Effector memory CD8-positive, alpha-beta T cell (primary cell): ENCODE results near the gene COA7.
"Not testable (repeated sequence)": the region's sequence is repeated elsewhere in the genome, so short reads cannot be mapped to it uniquely, and the experiment has no call there.

ENCODE experiments used
- ATAC-seq: fragments of 150-1000 bp; cut with Tn5 transposase; replicated peaks from 2 replicates; pipeline ENCODE4 v1.10.0; 2021; ENCODE audit warnings: mild to moderate bottlenecking, moderate library complexity
- DNase-seq, 3 experiments: peaks; one replicate each; pipeline ENCODE4 v3.0.0; 2021
- H3K27ac Mint-ChIP-seq, 2 donors: one replicate each; pipeline ENCODE4 v1.8.0; 2022; ENCODE audit warnings: mild to moderate bottlenecking in 2 of 2, mixed read lengths in 2 of 2, moderate library complexity in 2 of 2
- H3K27me3 Mint-ChIP-seq, 2 donors: one replicate each; pipeline ENCODE4 v1.8.0; 2022; ENCODE audit warnings: mixed read lengths in 2 of 2
- H3K36me3 Mint-ChIP-seq: one replicate; pipeline ENCODE4 v1.8.0; 2022; ENCODE audit warnings: mild to moderate bottlenecking, moderate library complexity, mixed read lengths; ENCODE audit not compliant: insufficient read depth
- H3K4me1 Mint-ChIP-seq, 2 donors: one replicate each; pipeline ENCODE4 v1.8.0; 2022; ENCODE audit warnings: low read depth in 2 of 2, mixed read lengths in 2 of 2
- H3K4me3 Mint-ChIP-seq, 2 donors: one replicate each; pipeline ENCODE4 v1.8.0; 2022; ENCODE audit warnings: mild to moderate bottlenecking in 2 of 2, mixed read lengths in 2 of 2, moderate library complexity in 2 of 2
- H3K9me3 Mint-ChIP-seq, 2 donors: one replicate each; pipeline ENCODE4 v1.8.0; 2022; ENCODE audit warnings: mixed read lengths in 2 of 2

COA7 gene

DNA sequence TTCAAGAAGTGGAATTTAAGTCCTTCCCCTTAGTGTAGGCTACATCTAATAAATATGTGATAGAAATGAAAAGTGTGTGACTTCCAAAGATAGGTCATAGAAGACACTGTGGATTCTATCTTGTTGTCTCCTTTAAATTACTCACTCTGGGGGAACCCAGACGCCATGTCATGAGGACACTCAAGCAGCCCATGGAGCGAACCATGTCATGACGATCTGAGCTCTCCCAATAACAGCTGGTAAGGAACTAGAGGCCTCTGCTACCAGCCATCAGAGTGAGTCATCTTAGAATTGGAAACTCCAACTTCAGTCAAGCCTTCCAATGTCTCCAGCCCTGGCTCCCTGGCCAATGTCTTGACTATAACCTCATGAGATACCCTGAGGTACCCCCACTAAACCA lies 6.3 kb downstream of the COA7 start:
- Mint-ChIP-seq H3K4me3 (no peak overlapping the region), H3K9me3 (no peaks in the 10 kb centered on the region), H3K27me3 (no peaks in the 10 kb centered on the region), H3K4me1 (peaks cover 0 to 3% of the 10 kb centered on the region in 2 donors), H3K36me3 (peaks cover 24% of the 10 kb centered on the region), H3K27ac (peak overlapping the region; percentile 7 to 79)
- DNase-seq (no peak), ATAC-seq (no peak)

DNA sequence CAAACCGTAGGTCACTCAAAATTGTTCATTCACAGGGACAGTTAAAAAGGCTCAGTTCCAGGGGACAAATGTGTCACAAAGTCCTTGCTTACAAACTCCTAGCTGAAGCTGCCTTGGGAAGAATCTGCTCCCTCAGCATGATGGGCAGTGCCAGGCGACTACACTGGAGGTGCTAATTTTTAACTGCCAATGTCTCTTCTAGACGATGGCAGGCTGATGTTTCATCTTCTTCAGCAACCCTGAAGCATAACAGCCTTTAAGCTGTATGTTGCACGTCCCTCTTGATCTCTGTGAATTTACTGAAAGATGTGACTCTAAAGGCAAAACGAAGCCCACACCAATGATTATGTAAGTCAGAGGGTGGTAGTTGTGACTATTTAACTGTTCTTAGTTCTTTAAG lies 11.3 kb downstream of the COA7 start:
- Mint-ChIP-seq H3K27me3 (no peaks in the 10 kb centered on the region), H3K4me3 (no peak overlapping the region), H3K36me3 (peaks cover 26% of the 10 kb centered on the region), H3K4me1 (peaks cover 6% of the 10 kb centered on the region in 2 donors), H3K27ac (peak overlapping the region in 1 of 2 donors; percentile 81), H3K9me3 (no peaks in the 10 kb centered on the region)
- DNase-seq (no peak), ATAC-seq (no peak)

DNA sequence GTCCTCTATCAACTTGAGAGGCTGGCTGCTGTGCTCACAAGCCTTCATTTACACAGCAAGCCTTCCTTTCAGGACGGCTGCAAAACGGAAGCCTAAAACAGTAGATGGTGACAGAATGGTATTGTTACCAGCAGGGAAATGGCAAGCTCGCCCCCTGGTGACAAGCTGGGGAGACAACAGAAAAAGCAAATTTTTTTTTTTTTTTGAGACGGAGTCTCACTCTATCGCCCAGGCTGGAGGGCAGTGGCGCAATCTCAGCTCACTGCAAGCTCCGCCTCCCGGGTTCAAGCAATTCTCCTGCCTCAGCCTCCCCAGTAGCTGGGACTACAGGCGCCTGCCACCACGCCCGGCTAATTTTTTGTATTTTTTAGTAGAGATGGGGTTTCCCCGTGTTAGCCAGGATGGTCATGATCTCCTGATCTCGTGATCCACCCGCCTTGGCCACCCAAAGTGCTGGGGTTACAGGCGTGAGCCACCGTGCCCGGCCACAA lies 11.8 kb downstream of the COA7 start:
- DNase-seq: peak; percentile 73 to 80 (median 77)
- Mint-ChIP-seq H3K36me3 (peaks cover 21% of the 10 kb centered on the region), H3K27ac (peak overlapping the region; percentile 81 to 90)
- H3K4me3 Mint-ChIP-seq, H3K4me1 Mint-ChIP-seq, H3K9me3 Mint-ChIP-seq, H3K27me3 Mint-ChIP-seq: not testable (repeated sequence)
- peak; percentile 98 for ATAC-seq

DNA sequence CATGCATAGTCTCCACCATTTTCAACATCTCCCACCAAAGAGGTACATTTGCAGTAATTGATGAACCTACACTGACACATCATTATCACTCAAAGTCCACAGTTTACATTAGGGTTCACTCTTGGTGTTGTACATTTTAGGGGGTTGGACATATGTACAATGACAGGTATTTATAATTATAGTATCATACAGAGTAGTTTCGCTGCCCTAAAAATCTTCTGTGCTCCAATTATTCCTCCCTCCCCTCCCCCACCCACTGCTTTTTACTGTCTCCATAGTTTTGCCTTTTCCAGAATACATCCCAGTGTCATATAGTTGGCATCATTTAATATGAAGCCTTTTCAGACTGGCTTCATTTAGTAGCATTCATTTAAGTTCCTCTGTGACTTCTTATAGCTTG lies 13.6 kb downstream of the COA7 start:
- no peaks in the 10 kb centered on the region for H3K9me3 Mint-ChIP-seq
- no peak overlapping the region for H3K27ac Mint-ChIP-seq
- no peak for ATAC-seq
- H3K36me3 Mint-ChIP-seq: peaks cover 17% of the 10 kb centered on the region
- no peaks in the 10 kb centered on the region for H3K27me3 Mint-ChIP-seq
- no peak for DNase-seq
- H3K4me1 Mint-ChIP-seq: peaks cover 6% of the 10 kb centered on the region in 2 donors
- H3K4me3 Mint-ChIP-seq: no peak overlapping the region

GRCh38 chr1:52683367-52683940 lies 14.7 kb downstream of the COA7 start:
- H3K27me3 Mint-ChIP-seq: no peaks in the 10 kb centered on the region
- peaks cover 15% of the 10 kb centered on the region for H3K36me3 Mint-ChIP-seq
- H3K27ac Mint-ChIP-seq: peak overlapping the region in 1 of 2 donors; percentile 53
- no peak for ATAC-seq
- H3K4me1 Mint-ChIP-seq: peaks cover 6% of the 10 kb centered on the region in 2 donors
- no peaks in the 10 kb centered on the region for H3K9me3 Mint-ChIP-seq
- no peak overlapping the region for H3K4me3 Mint-ChIP-seq
- DNase-seq: no peak

DNA sequence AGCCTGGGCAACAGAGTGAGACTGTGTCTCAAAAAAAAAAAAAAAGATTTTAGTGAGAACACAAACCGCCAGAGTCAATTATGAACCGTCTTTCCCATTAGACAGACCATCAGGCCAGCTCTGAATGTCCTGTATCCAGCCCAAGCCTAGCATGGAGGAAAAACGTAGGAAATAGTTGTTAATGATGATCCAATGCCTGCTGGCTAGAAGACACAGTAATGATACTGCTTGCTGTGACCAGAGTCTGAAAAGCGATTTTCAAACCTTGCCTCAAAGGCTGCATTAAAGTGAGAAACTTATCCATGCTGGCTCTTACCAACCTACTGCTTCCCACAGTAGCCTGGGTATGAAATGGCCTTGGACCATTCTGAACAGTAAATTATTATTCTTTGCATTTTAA lies 17.0 kb downstream of the COA7 start:
- DNase-seq (no peak), ATAC-seq (no peak)
- Mint-ChIP-seq H3K27ac (no peak overlapping the region), H3K4me3 (no peak overlapping the region), H3K27me3 (no peaks in the 10 kb centered on the region), H3K4me1 (peaks cover 3 to 4% of the 10 kb centered on the region in 2 donors), H3K9me3 (no peaks in the 10 kb centered on the region), H3K36me3 (peaks cover 10% of the 10 kb centered on the region)

GRCh38 chr1:52680353-52680752 lies 17.8 kb downstream of the COA7 start:
- DNase-seq: no peak
- H3K36me3 Mint-ChIP-seq: peaks cover 16% of the 10 kb centered on the region
- no peak overlapping the region for H3K4me3 Mint-ChIP-seq
- H3K4me1 Mint-ChIP-seq: peaks cover 0 to 2% of the 10 kb centered on the region in 2 donors
- H3K27me3 Mint-ChIP-seq: no peaks in the 10 kb centered on the region
- H3K9me3 Mint-ChIP-seq: no peaks in the 10 kb centered on the region
- H3K27ac Mint-ChIP-seq: peak overlapping the region in 1 of 2 donors; percentile 22
- no peak for ATAC-seq

DNA sequence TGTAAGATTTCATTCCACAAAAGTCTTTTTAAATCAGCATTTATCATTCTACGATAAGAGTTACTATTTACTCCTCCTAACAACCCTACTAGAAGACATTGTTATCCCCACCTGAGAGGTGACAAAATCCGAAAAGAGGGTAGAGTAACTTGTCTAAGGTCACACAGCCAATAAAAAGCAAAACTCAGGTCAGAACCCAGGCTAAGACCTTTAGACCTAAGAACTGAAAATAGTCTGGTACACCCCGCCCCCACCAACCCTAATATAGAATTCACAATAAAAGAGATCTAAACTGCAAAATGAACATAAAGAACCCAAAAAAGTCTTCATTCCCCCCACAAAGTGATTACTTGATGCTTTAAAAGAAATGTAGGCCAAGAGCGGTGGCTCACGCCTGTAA lies 18.6 kb downstream of the COA7 start:
- H3K9me3 Mint-ChIP-seq: no peaks in the 10 kb centered on the region
- H3K4me1 Mint-ChIP-seq: peaks cover 0 to 4% of the 10 kb centered on the region in 2 donors
- peak overlapping the region in 1 of 2 donors; percentile 64 for H3K27ac Mint-ChIP-seq
- no peaks in the 10 kb centered on the region for H3K27me3 Mint-ChIP-seq
- H3K4me3 Mint-ChIP-seq: no peak overlapping the region
- no peak for DNase-seq
- H3K36me3 Mint-ChIP-seq: peaks cover 17% of the 10 kb centered on the region
- no peak for ATAC-seq

GRCh38 chr1:52679048-52679447 lies 19.1 kb downstream of the COA7 start:
- peak overlapping the region in 1 of 2 donors; percentile 64 for H3K27ac Mint-ChIP-seq
- H3K4me1 Mint-ChIP-seq: peaks cover 0 to 5% of the 10 kb centered on the region in 2 donors

DNA sequence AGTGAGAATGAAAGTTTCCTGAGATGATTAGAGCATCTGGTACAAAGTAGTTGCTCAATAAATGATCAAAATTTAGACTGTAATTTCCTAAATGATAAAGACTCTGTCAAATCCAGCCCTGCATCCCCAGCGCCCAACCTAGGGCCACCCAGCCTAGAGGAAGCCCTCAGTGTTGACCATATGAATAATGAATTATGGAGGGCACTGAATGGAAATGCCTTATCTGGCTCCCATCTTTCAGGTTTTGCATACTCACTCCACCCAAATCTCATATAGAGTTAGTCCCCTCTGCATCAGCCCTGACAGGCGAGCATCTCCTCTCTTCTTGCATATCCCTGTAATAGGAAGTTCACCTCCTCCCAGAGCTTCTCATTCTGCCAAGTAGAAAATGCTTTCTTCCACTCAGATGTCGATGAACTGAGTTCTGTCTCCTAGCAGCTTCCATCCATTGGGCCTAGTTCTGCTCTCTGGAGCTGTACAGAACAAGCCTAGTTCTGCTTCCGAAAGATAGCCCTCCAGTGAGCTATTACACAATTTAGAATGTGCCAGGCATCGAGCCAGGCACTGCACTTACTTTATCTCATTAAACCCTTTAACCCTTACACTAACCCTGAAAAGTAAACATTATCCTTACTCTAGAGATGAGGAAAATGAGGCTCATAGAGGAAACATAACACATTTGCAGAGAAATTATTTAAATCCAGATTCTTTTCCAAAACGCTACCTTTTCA lies 20.9 kb downstream of the COA7 start:
- no peaks in the 10 kb centered on the region for H3K27me3 Mint-ChIP-seq

More at GRCh38 chr1:52679048-52679447, 19.1 kb downstream of the COA7 start:
- no peak for ATAC-seq
- H3K27me3 Mint-ChIP-seq: no peaks in the 10 kb centered on the region
- H3K9me3 Mint-ChIP-seq: no peaks in the 10 kb centered on the region
- H3K36me3 Mint-ChIP-seq: peaks cover 17% of the 10 kb centered on the region
- DNase-seq: no peak
- no peak overlapping the region for H3K4me3 Mint-ChIP-seq

DNA sequence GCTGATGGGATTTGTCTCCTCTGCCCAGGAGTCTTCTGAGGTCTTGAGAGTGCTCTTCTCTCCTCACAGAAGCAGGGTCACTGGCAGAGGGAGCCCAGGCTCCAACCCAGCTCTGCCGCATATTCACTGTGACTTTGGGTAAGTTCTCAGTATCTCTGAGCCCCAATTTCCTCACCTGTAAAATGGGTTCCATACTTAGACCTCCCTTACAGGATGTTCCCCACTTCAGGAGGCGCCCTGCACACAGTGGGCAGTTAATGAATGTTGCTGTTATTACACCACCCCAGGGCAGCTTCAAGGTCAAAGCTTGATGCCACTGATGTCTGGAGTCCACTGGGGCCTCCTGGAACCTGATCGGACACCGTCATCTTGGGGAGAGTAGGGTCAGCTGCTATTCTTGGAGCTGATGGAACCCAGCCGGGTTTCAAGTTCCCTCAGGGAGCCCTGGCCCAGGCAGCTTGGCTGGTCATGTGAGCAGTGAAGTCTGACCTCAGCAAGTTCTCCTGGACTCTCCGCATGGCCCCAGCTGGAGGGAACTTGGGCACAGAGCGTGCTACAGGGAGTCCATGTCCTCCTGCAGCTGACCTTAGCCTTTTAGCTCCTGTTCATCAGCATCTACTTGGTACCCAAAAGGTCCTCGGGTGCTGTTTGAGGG lies 21.8 kb downstream of the COA7 start:
- H3K36me3 Mint-ChIP-seq: peaks cover 14% of the 10 kb centered on the region
- ATAC-seq (no peak), DNase-seq (no peak)
- H3K27ac Mint-ChIP-seq: no peak overlapping the region
- no peaks in the 10 kb centered on the region for H3K27me3 Mint-ChIP-seq
- peaks cover 0 to 5% of the 10 kb centered on the region in 2 donors for H3K4me1 Mint-ChIP-seq
- H3K4me3 Mint-ChIP-seq: no peak overlapping the region
- H3K9me3 Mint-ChIP-seq: no peaks in the 10 kb centered on the region

More for the DNA sequence above, 20.9 kb downstream of the COA7 start:
- Mint-ChIP-seq H3K36me3 (peaks cover 16% of the 10 kb centered on the region), H3K27ac (no peak overlapping the region), H3K4me3 (no peak overlapping the region), H3K9me3 (no peaks in the 10 kb centered on the region), H3K4me1 (peaks cover 0 to 5% of the 10 kb centered on the region in 2 donors)
- ATAC-seq (no peak), DNase-seq (no peak)

DNA sequence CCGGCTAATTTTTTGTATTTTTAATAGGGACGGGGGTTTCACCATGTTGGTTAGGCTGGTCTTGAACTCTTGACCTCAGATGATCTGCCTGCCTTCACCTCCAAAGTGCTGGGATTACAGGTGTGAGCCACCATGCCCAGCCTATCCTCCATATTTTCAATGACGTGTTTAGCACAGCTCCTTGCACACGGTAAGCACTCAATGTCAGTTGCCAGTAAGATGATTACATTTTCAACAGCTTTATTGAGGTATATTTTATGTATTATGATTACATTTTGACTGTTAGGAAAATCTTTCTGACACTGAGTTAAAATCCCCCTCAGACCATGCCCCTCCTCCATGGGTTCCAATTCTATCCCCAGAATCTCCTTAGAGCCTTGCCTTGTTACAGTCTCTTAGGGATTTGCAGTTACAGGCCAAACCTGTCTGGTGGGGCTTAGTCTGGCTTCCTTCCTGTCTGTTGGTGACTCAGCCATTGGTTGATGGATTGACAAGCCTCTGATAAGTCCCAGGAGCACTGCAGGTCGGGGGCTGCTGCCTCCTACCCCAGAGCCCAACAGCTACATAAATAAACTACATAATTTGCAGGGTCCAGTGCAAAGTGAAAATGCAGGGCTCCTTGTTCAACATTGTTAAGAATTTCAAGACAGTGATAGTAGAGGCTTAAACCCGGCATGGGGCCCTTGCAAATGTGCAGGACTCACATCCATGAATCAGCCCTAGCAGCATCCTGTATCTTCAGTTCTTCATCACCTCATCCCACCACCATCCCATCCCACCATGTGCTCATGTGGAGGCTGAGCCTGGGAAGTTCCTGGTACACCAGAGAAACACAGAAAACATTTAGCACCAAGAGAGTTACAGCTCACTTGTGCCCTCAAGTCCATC lies 23.4 kb downstream of the COA7 start:
- Mint-ChIP-seq H3K36me3 (peaks cover 17% of the 10 kb centered on the region), H3K4me1 (peaks cover 0 to 5% of the 10 kb centered on the region in 2 donors), H3K27ac (peak overlapping the region; percentile 56 to 75), H3K27me3 (no peaks in the 10 kb centered on the region), H3K4me3 (no peak overlapping the region), H3K9me3 (no peaks in the 10 kb centered on the region)
- no peak for DNase-seq
- ATAC-seq: no peak

- ATAC-seq: no peak
- H3K4me3 Mint-ChIP-seq: no peak overlapping the region
- peaks cover 0 to 5% of the 10 kb centered on the region in 2 donors for H3K4me1 Mint-ChIP-seq
- no peaks in the 10 kb centered on the region for H3K9me3 Mint-ChIP-seq
- DNase-seq: no peak
- H3K36me3 Mint-ChIP-seq: peaks cover 22% of the 10 kb centered on the region
- H3K27ac Mint-ChIP-seq: no peak overlapping the region
- no peaks in the 10 kb centered on the region for H3K27me3 Mint-ChIP-seq
Observed at GRCh38 chr1:52673513-52673912, 24.6 kb downstream of the COA7 start.
